ENCODE measurements around the gene IGBP1.
"Not testable (repeated sequence)": the region's sequence is repeated elsewhere in the genome, so short reads cannot be mapped to it uniquely, and the experiment has no call there.

Gene IGBP1

GRCh38 chrX:70168238-70169188 is 35.3 kb downstream of the IGBP1 start:
- DNase-seq (ENCODE audit: low read depth): no peak

- no peak for DNase-seq (ENCODE audit: low read depth)
Measured at GRCh38 chrX:70169281-70169680, 36.0 kb downstream of the IGBP1 start.

GRCh38 chrX:70171624-70172023 is 38.4 kb downstream of the IGBP1 start:
- no peak for DNase-seq (ENCODE audit: low read depth)

- no peak for DNase-seq (ENCODE audit: low read depth)
Measured at GRCh38 chrX:70172221-70172620, 39.0 kb downstream of the IGBP1 start.

- no peak for DNase-seq (ENCODE audit: low read depth)
Measured at GRCh38 chrX:70172964-70173363, 39.7 kb downstream of the IGBP1 start.

- peak; percentile 45 for DNase-seq (ENCODE audit: low read depth)
Measured at GRCh38 chrX:70174754-70175153, 41.5 kb downstream of the IGBP1 start.

- DNase-seq (ENCODE audit: low read depth): no peak
Measured at GRCh38 chrX:70175338-70175737, 42.1 kb downstream of the IGBP1 start.

GRCh38 chrX:70176938-70177533 is 43.8 kb downstream of the IGBP1 start, which contains the start of gene DGAT2L6:
Gene DGAT2L6 (plus strand): TSS chrX:70177483. CDS start chrX:70177583, 100 bp downstream.
- no peak for DNase-seq (ENCODE audit: low read depth)

- DNase-seq (ENCODE audit: low read depth): no peak
Measured at GRCh38 chrX:70183091-70183490, 49.8 kb downstream of the IGBP1 start.

- DNase-seq (ENCODE audit: low read depth): no peak
Measured at GRCh38 chrX:70190225-70190624, 57.0 kb downstream of the IGBP1 start.

- no peak for DNase-seq (ENCODE audit: low read depth)
Measured at GRCh38 chrX:70196961-70197720, 63.9 kb downstream of the IGBP1 start.

GRCh38 chrX:70201732-70202131 is 68.5 kb downstream of the IGBP1 start:
- no peak for DNase-seq (ENCODE audit: low read depth)

GRCh38 chrX:70208479-70208878 is 75.2 kb downstream of the IGBP1 start:
- peak; percentile 2 for DNase-seq (ENCODE audit: low read depth)

GRCh38 chrX:70209570-70209969 is 76.3 kb downstream of the IGBP1 start:
- not testable (repeated sequence) for DNase-seq (ENCODE audit: low read depth)
